Mammary epithelial cell (primary cell): ENCODE measurements around the gene MAPRE2.

Experiments used
- EZH2 ChIP-seq: IDR thresholded peaks from 2 replicates; pipeline ENCODE4 v1.6.1; 2012; ENCODE audit warnings: low read length, inconsistent platforms, borderline replicate concordance
- TF ChIP-seq, protein P1 (sequence below), 2 donors: IDR thresholded peaks in 1 of 2; conservative IDR thresholded peaks in 1 of 2; 2 replicates each; pipeline ENCODE4 v1.5.1; 2011 to 2012; ENCODE audit warnings: inconsistent platforms in 2 of 2, low read length in 2 of 2, mild to moderate bottlenecking in 2 of 2, control low read depth in 1 of 2, low read depth in 1 of 2; ENCODE audit not compliant: insufficient read depth in 1 of 2; ENCODE audit errors: extremely low read depth in 1 of 2

DNA sequence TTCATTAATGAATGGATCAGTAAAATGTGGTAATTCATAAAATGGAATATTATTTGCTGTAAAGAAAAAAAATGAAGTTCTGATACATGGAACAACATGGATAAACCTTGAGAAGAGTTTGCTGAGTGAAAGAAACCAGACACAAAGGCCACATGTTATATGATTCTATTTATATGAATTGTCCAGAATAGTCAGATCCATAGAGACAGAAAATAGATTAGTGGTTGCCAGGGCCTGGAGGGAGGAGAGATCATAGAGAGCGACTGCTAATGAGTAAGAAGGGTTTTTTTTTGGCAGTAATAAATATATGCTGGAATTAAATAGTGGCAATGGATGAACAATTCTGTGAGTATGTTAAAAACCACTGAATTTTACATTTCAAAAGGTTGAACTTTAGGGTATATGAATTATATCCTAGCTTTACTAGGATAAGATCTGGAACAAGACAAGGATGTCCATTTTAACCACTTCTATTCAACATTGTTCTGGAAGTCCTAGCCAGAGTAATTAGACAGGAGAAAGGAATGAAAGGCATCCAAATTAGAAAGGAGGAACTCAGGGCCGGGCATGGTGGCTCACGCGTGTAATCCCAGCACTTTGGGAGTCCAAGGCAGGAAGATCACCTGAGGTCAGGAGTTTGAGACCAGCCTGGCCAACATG lies 48.8 kb downstream of the MAPRE2 start:
- TF ChIP-seq, protein P1, sequence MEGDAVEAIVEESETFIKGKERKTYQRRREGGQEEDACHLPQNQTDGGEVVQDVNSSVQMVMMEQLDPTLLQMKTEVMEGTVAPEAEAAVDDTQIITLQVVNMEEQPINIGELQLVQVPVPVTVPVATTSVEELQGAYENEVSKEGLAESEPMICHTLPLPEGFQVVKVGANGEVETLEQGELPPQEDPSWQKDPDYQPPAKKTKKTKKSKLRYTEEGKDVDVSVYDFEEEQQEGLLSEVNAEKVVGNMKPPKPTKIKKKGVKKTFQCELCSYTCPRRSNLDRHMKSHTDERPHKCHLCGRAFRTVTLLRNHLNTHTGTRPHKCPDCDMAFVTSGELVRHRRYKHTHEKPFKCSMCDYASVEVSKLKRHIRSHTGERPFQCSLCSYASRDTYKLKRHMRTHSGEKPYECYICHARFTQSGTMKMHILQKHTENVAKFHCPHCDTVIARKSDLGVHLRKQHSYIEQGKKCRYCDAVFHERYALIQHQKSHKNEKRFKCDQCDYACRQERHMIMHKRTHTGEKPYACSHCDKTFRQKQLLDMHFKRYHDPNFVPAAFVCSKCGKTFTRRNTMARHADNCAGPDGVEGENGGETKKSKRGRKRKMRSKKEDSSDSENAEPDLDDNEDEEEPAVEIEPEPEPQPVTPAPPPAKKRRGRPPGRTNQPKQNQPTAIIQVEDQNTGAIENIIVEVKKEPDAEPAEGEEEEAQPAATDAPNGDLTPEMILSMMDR (conservative IDR thresholded peaks at IDR 0.05 in 1 of 2, IDR thresholded peaks at IDR 0.05 in 1 of 2; ENCODE audit: extremely low read depth in 1 of 2, insufficient read depth in 1 of 2, low read depth in 1 of 2, low read length in 2 of 2): no peak
- TF ChIP-seq EZH2: no peak
